PC-3 (cell line): Measurements from ENCODE around the gene FUNDC1.

Experiments used
- CTCF ChIP-seq: fragments of 300-600 bp; sonication (generic); conservative IDR thresholded peaks from 2 replicates; pipeline ENCODE4 v1.5.1; 2017; ENCODE audit warnings: antibody characterized with exemption, low read depth, mild to moderate bottlenecking, low read length
- EZH2 ChIP-seq: fragments of 300-600 bp; sonication (generic); IDR thresholded peaks from one replicate; pipeline ENCODE4 v1.6.1; 2017; ENCODE audit warnings: antibody characterized with exemption, mild to moderate bottlenecking, low read length; ENCODE audit not compliant: unreplicated experiment

- no peak for TF ChIP-seq CTCF
- TF ChIP-seq EZH2: no peak
Measured at GRCh38 chrX:44580466-44580865, 37.8 kb upstream of the FUNDC1 start.
